Measurements from ENCODE around the gene TMEM222. TPM values are rescaled to one million over a fixed set of nuclear protein-coding genes. Genes with fewer than 3 reads are reported as not detected.

TMEM222 gene
- total and polyA plus RNA-seq, 10 of the 15 experiments (the other 5 are each of a cell fraction or from before 2014, with no cell fraction given): 3.8 to 43.5 (median 35.4) TPM

- no TSS peak for BruUV-seq (replicated peaks)
- H3K9me3 ChIP-seq (replicated peaks; ENCODE audit: control insufficient read depth, insufficient read depth, low read length): no peaks in the 10 kb centered on the region
- no peak overlapping the region for H3K9ac ChIP-seq (ENCODE audit: control insufficient read depth, insufficient read depth, low read length)
- H2AFZ ChIP-seq (ENCODE audit: control insufficient read depth, low read depth, low read length): no peak overlapping the region
- intact Hi-C loops (cut with micrococcal nuclease; ENCODE audit: unreplicated experiment) (no loop called here), in situ Hi-C loops (cut with MboI) (no loop called here)
- no peak overlapping the region for H3K4me3 ChIP-seq
- no peaks in the 10 kb centered on the region; a peak in 1 of 4 replicates for H3K27me3 ChIP-seq (replicated peaks in 1 of 2; ENCODE audit: control insufficient read depth in 2 of 2, insufficient read depth in 2 of 2, low read length in 1 of 2)
- H3K79me2 ChIP-seq (ENCODE audit: control insufficient read depth, insufficient read depth, low read length): no peaks in the 10 kb centered on the region
- RAD21 ChIA-PET (ENCODE audit: unreplicated experiment): interaction anchor here (1.3 to 3.1 kb wide), 4 partner anchors 8 to 62 kb away, joined by 4 to 16 read pairs (median 6); partner anchors contain the start of gene MAP3K6
- H3K36me3 ChIP-seq (ENCODE audit: control insufficient read depth in 2 of 2, insufficient read depth in 2 of 2, low read length in 1 of 2): no peaks in the 10 kb centered on the region
- POLR2A ChIA-PET: no interaction called here
- TF ChIP-seq MEF2B (IDR thresholded peaks at IDR 0.05; ENCODE audit: partially characterized antibody, poor library complexity, severe bottlenecking): no peak
- TF ChIP-seq ZBTB33 (IDR thresholded peaks at IDR 0.05): no peak
- no peak for TF ChIP-seq RELA (IDR thresholded peaks at IDR 0.05; ENCODE audit: borderline replicate concordance, partially characterized antibody)
- no peak for TF ChIP-seq SIX5 (IDR thresholded peaks at IDR 0.05; ENCODE audit: low read depth, low read length, severe bottlenecking)
- 48% methylated on average over 20 of the region's 21 CpGs for WGBS (ENCODE audit: insufficient coverage, insufficient replicate concordance, low lambda C conversion rate, missing lambda C conversion rate)
- FAIRE-seq (no peak), DNase-seq (ENCODE audit: low read depth, low spot score) (no peak), ATAC-seq (no peak)
- H4K20me1 ChIP-seq (ENCODE audit: control insufficient read depth, insufficient read depth): no peaks in the 10 kb centered on the region
- no peak overlapping the region for H3K4me2 ChIP-seq (ENCODE audit: control insufficient read depth, insufficient read depth)
- CTCF ChIA-PET: interaction anchor here (0.8 to 8.7 kb wide), 25 partner anchors 9 to 305 kb away, joined by 3 to 126 read pairs (median 5); partner anchors contain the start of genes AHDC1, GPR3, MAP3K6 and SYTL1
- H3K27ac ChIP-seq (ENCODE audit: control insufficient read depth, insufficient read depth): no peak overlapping the region
- SMC1A ChIA-PET (ENCODE audit: uncharacterized antibody, unreplicated experiment): interaction anchor here (0.8 to 2.0 kb wide), 7 partner anchors 26 to 254 kb away, joined by 3 to 16 read pairs (median 4); no protein-coding TSS in a partner anchor
- H3K4me1 ChIP-seq (ENCODE audit: control insufficient read depth, insufficient read depth, low read length): peaks cover 13% of the 10 kb centered on the region
Measured at GRCh38 chr1:27358038-27358927, 36.3 kb downstream of the TMEM222 start.

Measured in GM12878 (cell line).